ENCODE measurements around the gene RPS19. TPM values are rescaled to one million over a fixed set of nuclear protein-coding genes. Genes with fewer than 3 reads are reported as not detected.

Gene RPS19
- total RNA-seq, 1 donor from 2014 or later = 956 TPM

- intact Hi-C loops (cut with DNase I) = no loop called here
- no peak overlapping the region for H3K4me3 ChIP-seq
- DNase-seq (ENCODE audit: low spot score in 2 of 2) = no peak
These were observed 33.8 kb downstream of the RPS19 start for GRCh38 chr19:41893899-41894298.

GRCh38 chr19:41894350-41894749 lies 34.3 kb downstream of the RPS19 start:
- DNase-seq (ENCODE audit: low spot score in 2 of 2) = no peak
- H3K36me3 ChIP-seq = peaks cover 59 to 66% of the 10 kb centered on the region in 2 donors
- H3K4me3 ChIP-seq = no peak overlapping the region
- no peaks in the 10 kb centered on the region for H3K4me1 ChIP-seq
- H3K27ac ChIP-seq = no peak overlapping the region
- H3K9me3 ChIP-seq = no peaks in the 10 kb centered on the region
- H3K27me3 ChIP-seq = no peaks in the 10 kb centered on the region
- TF ChIP-seq CTCF (IDR thresholded peaks at IDR 0.05) = no peak
- intact Hi-C loops (cut with DNase I) = no loop called here

More at GRCh38 chr19:41893899-41894298, 33.8 kb downstream of the RPS19 start:
- TF ChIP-seq CTCF (IDR thresholded peaks at IDR 0.05) = no peak
- no peaks in the 10 kb centered on the region for H3K27me3 ChIP-seq
- H3K4me1 ChIP-seq = no peaks in the 10 kb centered on the region
- H3K36me3 ChIP-seq = peaks cover 58 to 66% of the 10 kb centered on the region in 2 donors
- no peaks in the 10 kb centered on the region for H3K9me3 ChIP-seq
- no peak overlapping the region for H3K27ac ChIP-seq

- intact Hi-C loops (cut with DNase I) = no loop called here
- no peak overlapping the region for H3K4me3 ChIP-seq
- H3K27ac ChIP-seq = no peak overlapping the region
- peaks cover 69 to 74% of the 10 kb centered on the region in 2 donors for H3K36me3 ChIP-seq
- H3K9me3 ChIP-seq = no peaks in the 10 kb centered on the region
- H3K4me1 ChIP-seq = no peaks in the 10 kb centered on the region
- no peak for TF ChIP-seq CTCF (IDR thresholded peaks at IDR 0.05)
- no peak for DNase-seq (ENCODE audit: low spot score in 2 of 2)
- H3K27me3 ChIP-seq = no peaks in the 10 kb centered on the region
These were observed 35.9 kb downstream of the RPS19 start for GRCh38 chr19:41895745-41896580.

- Histone ChIP-seq H3K36me3 (peaks cover 75 to 80% of the 10 kb centered on the region in 2 donors), H3K4me1 (no peaks in the 10 kb centered on the region), H3K27ac (no peak overlapping the region), H3K9me3 (no peaks in the 10 kb centered on the region), H3K4me3 (no peak overlapping the region), H3K27me3 (no peaks in the 10 kb centered on the region)
- no peak for TF ChIP-seq CTCF (IDR thresholded peaks at IDR 0.05)
- DNase-seq (ENCODE audit: low spot score in 2 of 2) = no peak
- intact Hi-C loops (cut with DNase I) = no loop called here
These were observed 36.5 kb downstream of the RPS19 start for GRCh38 chr19:41896581-41896942.

- intact Hi-C loops (cut with DNase I) = no loop called here
- TF ChIP-seq CTCF (IDR thresholded peaks at IDR 0.05) = no peak
- no peak overlapping the region for H3K27ac ChIP-seq
- H3K4me3 ChIP-seq = no peak overlapping the region
- no peaks in the 10 kb centered on the region for H3K9me3 ChIP-seq
- DNase-seq (ENCODE audit: low spot score in 2 of 2) = no peak
- peaks cover 76 to 81% of the 10 kb centered on the region in 2 donors for H3K36me3 ChIP-seq
- H3K27me3 ChIP-seq = no peaks in the 10 kb centered on the region
- no peaks in the 10 kb centered on the region for H3K4me1 ChIP-seq
These were observed 37.1 kb downstream of the RPS19 start for GRCh38 chr19:41897181-41897580.

Data from ascending aorta (tissue), 2 donors.